Esophagus squamous epithelium (tissue), 4 donors: Measurements from ENCODE around the gene ATN1.
"Not testable (repeated sequence)": the region's sequence is repeated elsewhere in the genome, so short reads cannot be mapped to it uniquely, and the experiment has no call there.

Experiments
- CTCF ChIP-seq, 6 experiments: fragments of 450-650 bp in 4 of 6; fragments of 200-600 bp in 2 of 6; sonication (generic) in 2 of 6; IDR thresholded peaks; one replicate each; pipeline ENCODE4 v1.5.1; 2016 to 2019; ENCODE audit warnings: antibody characterized with exemption in 6 of 6, mild to moderate bottlenecking in 4 of 6, moderate library complexity in 4 of 6
- POLR2A ChIP-seq, 4 donors: fragments of 450-650 bp; IDR thresholded peaks; one replicate each; pipeline ENCODE4 v1.6.1; 2017; ENCODE audit warnings: antibody characterized with exemption in 4 of 4, mild to moderate bottlenecking in 4 of 4, moderate library complexity in 3 of 4

DNA sequence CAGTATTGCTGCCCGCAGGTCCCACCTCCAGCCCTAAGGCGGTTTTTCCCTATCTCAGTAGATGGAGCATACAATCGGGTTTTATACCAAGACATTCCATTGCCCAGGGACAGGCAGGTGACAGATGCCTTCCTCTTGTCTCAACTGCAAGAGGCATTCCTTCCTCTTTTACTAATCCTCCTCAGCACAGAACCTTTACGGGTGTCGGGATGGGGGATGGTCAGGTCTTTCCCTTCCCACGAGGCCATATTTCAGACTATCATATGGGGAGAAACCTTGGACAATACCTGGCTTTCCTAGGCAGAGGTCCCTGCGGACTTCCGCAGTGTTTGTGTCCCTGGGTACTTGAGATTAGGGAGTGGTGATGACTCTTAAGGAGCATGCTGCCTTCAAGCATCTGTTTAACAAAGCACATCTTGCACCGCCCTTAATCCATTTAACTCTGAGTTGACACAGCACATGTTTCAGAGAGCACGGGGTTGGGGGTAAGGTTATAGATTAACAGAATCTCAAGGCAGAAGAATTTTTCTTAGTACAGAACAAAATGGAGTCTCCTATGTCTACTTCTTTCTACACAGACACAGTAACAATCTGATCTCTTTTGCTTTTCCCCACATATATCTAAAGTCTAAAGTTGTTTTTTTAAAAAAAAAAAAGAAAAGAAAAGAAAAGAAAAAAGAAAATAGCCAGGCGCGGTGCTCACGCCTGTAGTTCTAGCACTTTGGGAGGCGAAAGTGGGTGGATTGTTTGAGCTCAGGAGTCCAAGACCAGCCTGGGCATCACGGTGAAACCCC lies 41.4 kb upstream of the ATN1 start:
- TF ChIP-seq CTCF, POLR2A (IDR thresholded peaks at IDR 0.05): not testable (repeated sequence)
